ENCODE measurements around the gene CRIM1. TPM values are rescaled to one million over a fixed set of nuclear protein-coding genes. Genes with fewer than 3 reads are reported as not detected.

The CRIM1 gene
- total and polyA plus RNA-seq, 2 experiments from 2014 or later = 10.5 to 36.4 TPM

DNA sequence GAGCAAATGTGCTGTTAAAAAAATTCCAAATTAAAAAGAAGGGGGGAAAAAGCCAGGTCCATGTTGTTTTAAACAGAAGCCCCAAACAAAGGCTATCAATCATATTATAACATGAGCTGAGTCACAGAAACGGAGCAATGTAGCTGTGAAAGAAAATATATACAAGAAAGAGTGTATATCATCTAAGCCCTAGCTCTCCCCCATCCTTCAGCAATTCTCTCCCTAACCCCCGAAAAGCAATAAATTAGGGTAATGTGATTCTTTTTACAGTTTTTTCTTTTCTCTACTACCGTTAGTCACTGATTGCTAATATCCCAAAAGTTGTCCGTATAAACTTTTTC, 217.1 kb downstream of the CRIM1 start:
- Histone ChIP-seq H2AFZ (no peak overlapping the region), H3K27ac (ENCODE audit: low read depth) (peak overlapping the region; percentile 64; the same call in 1 of the 2 replicates), H3K27me3 (ENCODE audit: insufficient read depth) (no peaks in the 10 kb centered on the region), H3K9me2 (ENCODE audit: insufficient read depth) (no peaks in the 10 kb centered on the region), H3K4me1 (ENCODE audit: insufficient read depth) (peaks cover 42% of the 10 kb centered on the region), H4K20me1 (replicated peaks; ENCODE audit: insufficient read depth) (no peaks in the 10 kb centered on the region), H3K4me3 (no peak overlapping the region), H3K36me3 (ENCODE audit: insufficient read depth) (peaks cover 14% of the 10 kb centered on the region), H3K79me2 (replicated peaks; ENCODE audit: insufficient read depth) (peaks cover 14% of the 10 kb centered on the region; the same call in 1 of the 2 replicates), H3F3A (replicated peaks; ENCODE audit: low read depth) (no peaks in the 10 kb centered on the region), H3K4me2 (0 out of 2 replicates have a peak overlapping the region, but pooled peaks have one; percentile 0)
- peak overlapping the region; percentile 33; the same call in 1 of the 2 replicates for H3K27ac Mint-ChIP-seq
- TF ChIP-seq, protein P1, sequence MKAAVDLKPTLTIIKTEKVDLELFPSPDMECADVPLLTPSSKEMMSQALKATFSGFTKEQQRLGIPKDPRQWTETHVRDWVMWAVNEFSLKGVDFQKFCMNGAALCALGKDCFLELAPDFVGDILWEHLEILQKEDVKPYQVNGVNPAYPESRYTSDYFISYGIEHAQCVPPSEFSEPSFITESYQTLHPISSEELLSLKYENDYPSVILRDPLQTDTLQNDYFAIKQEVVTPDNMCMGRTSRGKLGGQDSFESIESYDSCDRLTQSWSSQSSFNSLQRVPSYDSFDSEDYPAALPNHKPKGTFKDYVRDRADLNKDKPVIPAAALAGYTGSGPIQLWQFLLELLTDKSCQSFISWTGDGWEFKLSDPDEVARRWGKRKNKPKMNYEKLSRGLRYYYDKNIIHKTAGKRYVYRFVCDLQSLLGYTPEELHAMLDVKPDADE (IDR thresholded peaks at IDR 0.05) = no peak
- TF ChIP-seq, protein P2, sequence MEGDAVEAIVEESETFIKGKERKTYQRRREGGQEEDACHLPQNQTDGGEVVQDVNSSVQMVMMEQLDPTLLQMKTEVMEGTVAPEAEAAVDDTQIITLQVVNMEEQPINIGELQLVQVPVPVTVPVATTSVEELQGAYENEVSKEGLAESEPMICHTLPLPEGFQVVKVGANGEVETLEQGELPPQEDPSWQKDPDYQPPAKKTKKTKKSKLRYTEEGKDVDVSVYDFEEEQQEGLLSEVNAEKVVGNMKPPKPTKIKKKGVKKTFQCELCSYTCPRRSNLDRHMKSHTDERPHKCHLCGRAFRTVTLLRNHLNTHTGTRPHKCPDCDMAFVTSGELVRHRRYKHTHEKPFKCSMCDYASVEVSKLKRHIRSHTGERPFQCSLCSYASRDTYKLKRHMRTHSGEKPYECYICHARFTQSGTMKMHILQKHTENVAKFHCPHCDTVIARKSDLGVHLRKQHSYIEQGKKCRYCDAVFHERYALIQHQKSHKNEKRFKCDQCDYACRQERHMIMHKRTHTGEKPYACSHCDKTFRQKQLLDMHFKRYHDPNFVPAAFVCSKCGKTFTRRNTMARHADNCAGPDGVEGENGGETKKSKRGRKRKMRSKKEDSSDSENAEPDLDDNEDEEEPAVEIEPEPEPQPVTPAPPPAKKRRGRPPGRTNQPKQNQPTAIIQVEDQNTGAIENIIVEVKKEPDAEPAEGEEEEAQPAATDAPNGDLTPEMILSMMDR (conservative IDR thresholded peaks at IDR 0.05; ENCODE audit: low read depth in 2 of 2) = no peak
- TF ChIP-seq ZNF114 (CRISPR knock-in tag; IDR thresholded peaks at IDR 0.05) (no peak), STAT1 (IDR thresholded peaks at IDR 0.05; ENCODE audit: unreplicated experiment) (no peak), NANOG (IDR thresholded peaks at IDR 0.05; ENCODE audit: borderline replicate concordance) (no peak), POLR2AphosphoS5 (IDR thresholded peaks at IDR 0.05; ENCODE audit: low read depth) (no peak)
- H3K36me3 Mint-ChIP-seq (ENCODE audit: low read depth) = peaks cover 7% of the 10 kb centered on the region; the same call in 1 of the 3 replicates
- ATAC-seq (no peak), DNase-seq (ENCODE audit: low spot score) (no peak)
- H3K9me3 Mint-ChIP-seq = no peaks in the 10 kb centered on the region
- no peaks in the 10 kb centered on the region for H3K27me3 Mint-ChIP-seq (ENCODE audit: insufficient read depth, low read depth, poor library complexity)
- H3K4me3 Mint-ChIP-seq = no peak overlapping the region
- peaks cover 39% of the 10 kb centered on the region for H3K4me1 Mint-ChIP-seq

DNA sequence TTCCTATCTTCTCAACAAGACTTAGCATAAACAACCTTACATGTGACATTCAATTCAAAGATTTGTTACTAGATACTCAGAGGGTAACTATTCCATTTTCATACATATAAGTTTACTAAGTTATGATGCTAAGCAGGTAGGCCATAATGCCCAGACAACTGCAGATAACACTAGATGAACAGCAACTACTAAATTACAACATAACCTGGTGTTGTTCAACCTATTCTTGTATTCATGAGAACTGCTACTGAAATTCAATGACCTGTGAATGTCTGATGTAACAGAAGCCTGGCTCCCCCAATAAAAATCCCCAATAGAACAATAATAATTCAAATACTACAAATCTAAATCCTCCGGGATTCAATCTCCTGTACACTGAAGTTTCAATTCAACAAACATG, 217.6 kb downstream of the CRIM1 start:
- Histone ChIP-seq H3K9me2 (ENCODE audit: insufficient read depth) (no peaks in the 10 kb centered on the region), H4K20me1 (replicated peaks; ENCODE audit: insufficient read depth) (no peaks in the 10 kb centered on the region), H3K27ac (ENCODE audit: low read depth) (no peak overlapping the region), H3K79me2 (replicated peaks; ENCODE audit: insufficient read depth) (peaks cover 11% of the 10 kb centered on the region; the same call in 1 of the 2 replicates), H2AFZ (no peak overlapping the region), H3K36me3 (ENCODE audit: insufficient read depth) (peaks cover 16% of the 10 kb centered on the region), H3K27me3 (ENCODE audit: insufficient read depth) (no peaks in the 10 kb centered on the region), H3F3A (replicated peaks; ENCODE audit: low read depth) (no peaks in the 10 kb centered on the region), H3K4me2 (no peak overlapping the region), H3K4me1 (ENCODE audit: insufficient read depth) (peaks cover 39% of the 10 kb centered on the region), H3K4me3 (no peak overlapping the region)
- H3K27ac Mint-ChIP-seq = peak overlapping the region; percentile 33
- H3K27me3 Mint-ChIP-seq (ENCODE audit: insufficient read depth, low read depth, poor library complexity) = no peaks in the 10 kb centered on the region
- H3K4me1 Mint-ChIP-seq = peaks cover 35% of the 10 kb centered on the region
- ATAC-seq = no peak
- no peak for DNase-seq (ENCODE audit: low spot score)
- H3K4me3 Mint-ChIP-seq = no peak overlapping the region
- peaks cover 12% of the 10 kb centered on the region for H3K36me3 Mint-ChIP-seq (ENCODE audit: low read depth)
- H3K9me3 Mint-ChIP-seq = no peaks in the 10 kb centered on the region
- TF ChIP-seq JUNB (IDR thresholded peaks at IDR 0.05; ENCODE audit: unreplicated experiment) = no peak
- no peak for TF ChIP-seq EZH2phosphoT487 (IDR thresholded peaks at IDR 0.05; ENCODE audit: unreplicated experiment)
- TF ChIP-seq, protein P1 (IDR thresholded peaks at IDR 0.05) = no peak
- no peak for TF ChIP-seq EZH2 (IDR thresholded peaks at IDR 0.05; ENCODE audit: low read depth, unreplicated experiment)
- no peak for TF ChIP-seq STAT1 (IDR thresholded peaks at IDR 0.05; ENCODE audit: unreplicated experiment)
- no peak for TF ChIP-seq ZNF331 (CRISPR knock-in tag; IDR thresholded peaks at IDR 0.05; ENCODE audit: low read depth)
- TF ChIP-seq NANOG (IDR thresholded peaks at IDR 0.05; ENCODE audit: borderline replicate concordance) = no peak
- no peak for TF ChIP-seq CREB1 (CRISPR knock-in tag; IDR thresholded peaks at IDR 0.05; ENCODE audit: low read depth)
- TF ChIP-seq, protein P3, sequence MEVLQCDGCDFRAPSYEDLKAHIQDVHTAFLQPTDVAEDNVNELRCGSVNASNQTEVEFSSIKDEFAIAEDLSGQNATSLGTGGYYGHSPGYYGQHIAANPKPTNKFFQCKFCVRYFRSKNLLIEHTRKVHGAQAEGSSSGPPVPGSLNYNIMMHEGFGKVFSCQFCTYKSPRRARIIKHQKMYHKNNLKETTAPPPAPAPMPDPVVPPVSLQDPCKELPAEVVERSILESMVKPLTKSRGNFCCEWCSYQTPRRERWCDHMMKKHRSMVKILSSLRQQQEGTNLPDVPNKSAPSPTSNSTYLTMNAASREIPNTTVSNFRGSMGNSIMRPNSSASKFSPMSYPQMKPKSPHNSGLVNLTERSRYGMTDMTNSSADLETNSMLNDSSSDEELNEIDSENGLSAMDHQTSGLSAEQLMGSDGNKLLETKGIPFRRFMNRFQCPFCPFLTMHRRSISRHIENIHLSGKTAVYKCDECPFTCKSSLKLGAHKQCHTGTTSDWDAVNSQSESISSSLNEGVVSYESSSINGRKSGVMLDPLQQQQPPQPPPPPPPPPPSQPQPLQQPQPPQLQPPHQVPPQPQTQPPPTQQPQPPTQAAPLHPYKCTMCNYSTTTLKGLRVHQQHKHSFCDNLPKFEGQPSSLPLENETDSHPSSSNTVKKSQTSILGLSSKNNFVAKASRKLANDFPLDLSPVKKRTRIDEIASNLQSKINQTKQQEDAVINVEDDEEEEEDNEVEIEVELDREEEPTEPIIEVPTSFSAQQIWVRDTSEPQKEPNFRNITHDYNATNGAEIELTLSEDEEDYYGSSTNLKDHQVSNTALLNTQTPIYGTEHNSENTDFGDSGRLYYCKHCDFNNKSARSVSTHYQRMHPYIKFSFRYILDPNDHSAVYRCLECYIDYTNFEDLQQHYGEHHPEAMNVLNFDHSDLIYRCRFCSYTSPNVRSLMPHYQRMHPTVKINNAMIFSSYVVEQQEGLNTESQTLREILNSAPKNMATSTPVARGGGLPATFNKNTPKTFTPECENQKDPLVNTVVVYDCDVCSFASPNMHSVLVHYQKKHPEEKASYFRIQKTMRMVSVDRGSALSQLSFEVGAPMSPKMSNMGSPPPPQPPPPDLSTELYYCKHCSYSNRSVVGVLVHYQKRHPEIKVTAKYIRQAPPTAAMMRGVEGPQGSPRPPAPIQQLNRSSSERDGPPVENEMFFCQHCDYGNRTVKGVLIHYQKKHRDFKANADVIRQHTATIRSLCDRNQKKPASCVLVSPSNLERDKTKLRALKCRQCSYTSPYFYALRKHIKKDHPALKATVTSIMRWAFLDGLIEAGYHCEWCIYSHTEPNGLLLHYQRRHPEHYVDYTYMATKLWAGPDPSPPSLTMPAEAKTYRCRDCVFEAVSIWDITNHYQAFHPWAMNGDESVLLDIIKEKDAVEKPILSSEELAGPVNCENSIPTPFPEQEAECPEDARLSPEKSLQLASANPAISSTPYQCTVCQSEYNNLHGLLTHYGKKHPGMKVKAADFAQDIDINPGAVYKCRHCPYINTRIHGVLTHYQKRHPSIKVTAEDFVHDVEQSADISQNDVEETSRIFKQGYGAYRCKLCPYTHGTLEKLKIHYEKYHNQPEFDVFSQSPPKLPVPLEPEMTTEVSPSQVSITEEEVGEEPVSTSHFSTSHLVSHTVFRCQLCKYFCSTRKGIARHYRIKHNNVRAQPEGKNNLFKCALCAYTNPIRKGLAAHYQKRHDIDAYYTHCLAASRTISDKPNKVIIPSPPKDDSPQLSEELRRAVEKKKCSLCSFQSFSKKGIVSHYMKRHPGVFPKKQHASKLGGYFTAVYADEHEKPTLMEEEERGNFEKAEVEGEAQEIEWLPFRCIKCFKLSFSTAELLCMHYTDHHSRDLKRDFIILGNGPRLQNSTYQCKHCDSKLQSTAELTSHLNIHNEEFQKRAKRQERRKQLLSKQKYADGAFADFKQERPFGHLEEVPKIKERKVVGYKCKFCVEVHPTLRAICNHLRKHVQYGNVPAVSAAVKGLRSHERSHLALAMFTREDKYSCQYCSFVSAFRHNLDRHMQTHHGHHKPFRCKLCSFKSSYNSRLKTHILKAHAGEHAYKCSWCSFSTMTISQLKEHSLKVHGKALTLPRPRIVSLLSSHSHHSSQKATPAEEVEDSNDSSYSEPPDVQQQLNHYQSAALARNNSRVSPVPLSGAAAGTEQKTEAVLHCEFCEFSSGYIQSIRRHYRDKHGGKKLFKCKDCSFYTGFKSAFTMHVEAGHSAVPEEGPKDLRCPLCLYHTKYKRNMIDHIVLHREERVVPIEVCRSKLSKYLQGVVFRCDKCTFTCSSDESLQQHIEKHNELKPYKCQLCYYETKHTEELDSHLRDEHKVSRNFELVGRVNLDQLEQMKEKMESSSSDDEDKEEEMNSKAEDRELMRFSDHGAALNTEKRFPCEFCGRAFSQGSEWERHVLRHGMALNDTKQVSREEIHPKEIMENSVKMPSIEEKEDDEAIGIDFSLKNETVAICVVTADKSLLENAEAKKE (CRISPR knock-in tag; IDR thresholded peaks at IDR 0.05) = no peak
